CD8-positive, alpha-beta memory T cell (primary cell): ENCODE data around the gene MMP15. TPM values are rescaled to one million over a fixed set of nuclear protein-coding genes. Genes with fewer than 3 reads are reported as not detected.
"Not testable (repeated sequence)": the region's sequence is repeated elsewhere in the genome, so short reads cannot be mapped to it uniquely, and the experiment has no call there.

ENCODE experiments used
- CTCF ChIA-PET: fragments of 350-600 bp; sonication (Branson Sonifier 250); formaldehyde crosslinking; loops from one replicate; lab custom pipeline; 2021; ENCODE audit warnings: antibody characterized with exemption; lab: Charles Lee
- POLR2A ChIA-PET: fragments of 350-600 bp; sonication (Branson Sonifier 250); formaldehyde crosslinking; loops from one replicate; lab custom pipeline; 2021; ENCODE audit warnings: antibody characterized with exemption; lab: Charles Lee
- DNase-seq, 5 donors: peaks; one replicate each; pipeline versions ENCODE4 v3.0.0 to v3.0.0-alpha.2; 2020 to 2022; ENCODE audit warnings: mixed read lengths in 1 of 5
- H3K27ac ChIP-seq: one replicate; pipeline ENCODE4 v1.7.0; 2013; ENCODE audit warnings: low read depth, mild to moderate bottlenecking, low read length, moderate library complexity
- H3K27me3 ChIP-seq: 2 replicates; pipeline ENCODE4 v1.7.0; 2013; ENCODE audit warnings: low read length, mild to moderate bottlenecking; ENCODE audit not compliant: insufficient read depth, poor library complexity, severe bottlenecking
- H3K36me3 ChIP-seq: 2 replicates; pipeline ENCODE4 v1.7.0; 2013; ENCODE audit warnings: mild to moderate bottlenecking, low read length, moderate library complexity; ENCODE audit not compliant: insufficient read depth
- H3K4me1 ChIP-seq: 2 replicates; pipeline ENCODE4 v1.7.0; 2013; ENCODE audit warnings: mild to moderate bottlenecking, low read length, moderate library complexity; ENCODE audit not compliant: insufficient read depth
- H3K4me3 ChIP-seq: 2 replicates; pipeline ENCODE4 v1.7.0; 2013; ENCODE audit warnings: mild to moderate bottlenecking, low read length
- H3K9me3 ChIP-seq: 2 replicates; pipeline ENCODE4 v1.7.0; 2013; ENCODE audit warnings: mild to moderate bottlenecking, low read length
- H3K27ac Mint-ChIP-seq, 8 donors: one replicate each; pipeline ENCODE4 v1.8.0; 2020 to 2021; ENCODE audit warnings: mixed read lengths in 8 of 8, mild to moderate bottlenecking in 6 of 8, inconsistent platforms in 3 of 8, moderate library complexity in 3 of 8
- H3K27me3 Mint-ChIP-seq, 2 donors: one replicate each; pipeline ENCODE4 v1.8.0; 2020 to 2021; ENCODE audit warnings: mixed read lengths in 2 of 2, mild to moderate bottlenecking in 1 of 2, moderate library complexity in 1 of 2
- H3K36me3 Mint-ChIP-seq, 3 donors: one replicate each; pipeline ENCODE4 v1.8.0; 2020 to 2021; ENCODE audit warnings: mixed read lengths in 3 of 3, inconsistent platforms in 1 of 3, mild to moderate bottlenecking in 1 of 3
- H3K4me1 Mint-ChIP-seq, 3 donors: one replicate each; pipeline ENCODE4 v1.8.0; 2020 to 2021; ENCODE audit warnings: mixed read lengths in 3 of 3, inconsistent platforms in 1 of 3, mild to moderate bottlenecking in 1 of 3
- H3K4me3 Mint-ChIP-seq, 7 donors: one replicate each; pipeline ENCODE4 v1.8.0; 2020 to 2021; ENCODE audit warnings: mixed read lengths in 7 of 7, mild to moderate bottlenecking in 6 of 7, moderate library complexity in 4 of 7, inconsistent platforms in 2 of 7
- H3K9me3 Mint-ChIP-seq, 5 donors: one replicate each; pipeline ENCODE4 v1.8.0; 2020 to 2022; ENCODE audit warnings: mixed read lengths in 5 of 5, mild to moderate bottlenecking in 3 of 5, moderate library complexity in 2 of 5, inconsistent platforms in 1 of 5
- polyA plus RNA-seq: library from polyadenylated mRNA; unstranded; fragments of 300-500 nt; fragmentation: Illumina TruSeq; gene quantifications from one replicate; pipeline ENCODE4 v1.2.3, GENCODE V29; 2021
- total RNA-seq, 2 experiments: library from RNA; stranded (reverse); gene quantifications; one replicate each; pipeline ENCODE4 v1.2.3, GENCODE V29; 2021

Gene MMP15
- total and polyA plus RNA-seq, 3 experiments from 2014 or later: 0.16 to 1.1 (median 0.97) TPM

GRCh38 chr16:58094791-58095574 is 69.4 kb downstream of the MMP15 start:
- Histone ChIP-seq H3K27ac (no peak overlapping the region), H3K4me1 (no peaks in the 10 kb centered on the region), H3K36me3 (no peaks in the 10 kb centered on the region), H3K9me3 (no peaks in the 10 kb centered on the region), H3K4me3 (no peak overlapping the region), H3K27me3 (no peaks in the 10 kb centered on the region)
- CTCF ChIA-PET: interaction anchor here (1.5 to 1.6 kb wide), 2 partner anchors 25 to 50 kb away, joined by 3 read pairs; no protein-coding TSS in a partner anchor
- Mint-ChIP-seq H3K4me1 (peaks cover 0 to 5% (median 3%) of the 10 kb centered on the region in 3 donors), H3K27me3 (peaks cover 0 to 5% of the 10 kb centered on the region in 2 donors), H3K27ac (no peak overlapping the region), H3K4me3 (no peak overlapping the region), H3K36me3 (no peaks in the 10 kb centered on the region), H3K9me3 (no peaks in the 10 kb centered on the region)
- POLR2A ChIA-PET: no interaction called here
- DNase-seq: no peak

DNA sequence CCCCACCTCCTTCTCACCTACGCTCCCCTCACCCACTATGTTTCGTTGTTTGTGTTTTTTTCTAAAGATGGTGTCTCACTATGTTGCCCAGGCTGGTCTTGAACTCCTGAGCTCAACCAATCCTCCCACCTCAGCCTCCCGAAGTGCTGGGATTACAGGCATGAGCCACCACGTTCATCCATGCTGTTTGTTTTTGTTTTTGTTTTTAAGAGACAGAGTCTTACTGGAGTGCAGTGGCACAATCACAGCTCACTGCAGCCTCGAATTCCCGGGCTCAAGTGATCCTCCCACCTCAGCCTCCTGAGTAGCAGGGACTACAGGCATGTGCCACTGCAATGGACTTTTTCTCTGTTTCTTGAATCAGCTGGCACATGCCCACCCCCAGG is 70.0 kb downstream of the MMP15 start:
- H3K27me3 Mint-ChIP-seq, H3K4me3 ChIP-seq, H3K27ac ChIP-seq, H3K36me3 ChIP-seq, DNase-seq, H3K9me3 Mint-ChIP-seq, H3K9me3 ChIP-seq, POLR2A ChIA-PET, H3K27ac Mint-ChIP-seq, H3K36me3 Mint-ChIP-seq, H3K27me3 ChIP-seq, H3K4me3 Mint-ChIP-seq, H3K4me1 ChIP-seq, H3K4me1 Mint-ChIP-seq: not testable (repeated sequence)
- CTCF ChIA-PET: interaction anchor here (1.5 to 1.6 kb wide), 2 partner anchors 25 to 50 kb away, joined by 3 read pairs; no protein-coding TSS in a partner anchor

DNA sequence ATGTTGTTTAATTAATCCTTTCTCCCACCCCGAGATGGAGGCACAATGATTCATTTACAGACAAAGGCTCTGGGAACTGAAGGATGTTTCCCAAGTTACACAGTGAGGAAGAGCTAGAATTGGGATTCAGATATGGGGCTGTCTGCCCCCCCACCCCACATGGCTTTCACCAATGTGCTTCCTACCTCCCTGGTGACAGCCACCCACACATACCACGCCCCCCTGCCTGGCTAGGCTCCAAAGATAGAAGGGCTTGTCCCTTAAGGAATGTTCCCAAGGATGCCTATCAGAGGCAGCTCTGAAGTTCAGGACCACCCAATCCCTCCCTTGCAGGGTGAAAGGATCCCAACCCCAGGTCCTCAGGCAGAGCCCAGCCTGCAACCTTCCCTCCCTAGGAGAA is 70.7 kb downstream of the MMP15 start:
- Mint-ChIP-seq H3K4me1 (peaks cover 0 to 12% (median 3%) of the 10 kb centered on the region in 3 donors), H3K27ac (no peak overlapping the region), H3K27me3 (peaks cover 0 to 5% of the 10 kb centered on the region in 2 donors), H3K9me3 (no peaks in the 10 kb centered on the region), H3K4me3 (no peak overlapping the region), H3K36me3 (no peaks in the 10 kb centered on the region)
- no peaks in the 10 kb centered on the region for H3K9me3 ChIP-seq
- ChIA-PET POLR2A (no interaction called here), CTCF (interaction anchor here (1.0 to 1.9 kb wide), 4 partner anchors 25 to 49 kb away, joined by 3 to 6 read pairs (median 3); no protein-coding TSS in a partner anchor)
- no peak for DNase-seq
- no peaks in the 10 kb centered on the region for H3K27me3 ChIP-seq
- H3K27ac ChIP-seq: no peak overlapping the region
- H3K4me1 ChIP-seq: no peaks in the 10 kb centered on the region
- no peak overlapping the region for H3K4me3 ChIP-seq
- H3K36me3 ChIP-seq: no peaks in the 10 kb centered on the region

Other genes with a start within 250 kb of the MMP15 start
- gene KIFC3, start 223.3 kb upstream of the MMP15 start, total RNA-seq: 1 to 10 TPM; 2.9 to 3.2 TPM
- gene KIFC3, start 223.3 kb upstream of the MMP15 start, polyA plus RNA-seq: 0.82 TPM
- not detected for gene CNGB1, start 54.6 kb upstream of the MMP15 start, total RNA-seq
- not detected for gene CNGB1, start 54.6 kb upstream of the MMP15 start, polyA plus RNA-seq
- 10 to 100 TPM; 11.9 to 12.8 TPM for gene ZNF319, start 25.1 kb upstream of the MMP15 start, total RNA-seq
- gene ZNF319, start 25.1 kb upstream of the MMP15 start, polyA plus RNA-seq: 18.5 TPM
- 10 to 100 TPM; 66.6 to 68.5 TPM for gene USB1, start 24.3 kb upstream of the MMP15 start, total RNA-seq
- 68.1 TPM for gene USB1, start 24.3 kb upstream of the MMP15 start, polyA plus RNA-seq
- gene CFAP20, start 103.6 kb downstream of the MMP15 start, total RNA-seq: 10 to 100 TPM; 56.7 to 57.2 TPM
- 36.5 TPM for gene CFAP20, start 103.6 kb downstream of the MMP15 start, polyA plus RNA-seq
- gene CSNK2A2, start 172.4 kb downstream of the MMP15 start, total RNA-seq: 10 to 100 TPM; 99.1 to 99.9 TPM
- 11.1 TPM for gene CSNK2A2, start 172.4 kb downstream of the MMP15 start, polyA plus RNA-seq